IMR-90 (cell line): ENCODE data around the gene PRTG. TPM values are rescaled to one million over a fixed set of nuclear protein-coding genes. Genes with fewer than 3 reads are reported as not detected.
A peak's percentile ranks its signal among the peaks of the same experiment; 100 is the strongest.

ENCODE experiments used
- ATAC-seq: fragments of 200-7000 bp; cut with Tn5 transposase; 2 replicates; pipeline ENCODE4 v1.9.1; 2020; ENCODE audit warnings: low read depth, mild to moderate bottlenecking, moderate library complexity
- BruUV-seq: library from RNA; stranded (reverse); fragments of 400-500 nt; replicated peaks from 2 replicates; lab custom pipeline; 2021; lab: Mats Ljungman, UMichigan
- CTCF ChIA-PET: fragments of 300-600 bp; formaldehyde crosslinking; extraction: SDS; loops from one replicate; lab custom pipeline; 2021; ENCODE audit warnings: antibody characterized with exemption; lab: Yijun Ruan, JAX
- POLR2A ChIA-PET: fragments of 300-600 bp; sonication (Branson Sonifier 250); formaldehyde crosslinking; loops from one replicate; lab custom pipeline; 2022; ENCODE audit warnings: antibody characterized with exemption; ENCODE audit not compliant: unreplicated experiment; lab: Charles Lee
- DNase-seq: peaks from one replicate; pipeline ENCODE4 v3.0.0; 2013
- H2AFZ ChIP-seq: replicated peaks from 2 replicates; pipeline ENCODE3; 2013; ENCODE audit warnings: low read length, mild to moderate bottlenecking; ENCODE audit not compliant: poor library complexity
- H2AK5ac ChIP-seq: 2 replicates; pipeline ENCODE4 v1.6.1; 2013; ENCODE audit warnings: low read depth, low read length, inconsistent platforms
- H2AK9ac ChIP-seq: replicated peaks from 2 replicates; pipeline ENCODE3; 2013; ENCODE audit warnings: mild to moderate bottlenecking, low read depth, low read length, moderate library complexity; ENCODE audit not compliant: poor library complexity
- H2BK120ac ChIP-seq: 2 replicates; pipeline ENCODE4 v1.6.1; 2013; ENCODE audit warnings: low read depth, low read length, inconsistent platforms
- H2BK15ac ChIP-seq: 3 replicates; pipeline ENCODE4 v1.6.1; 2013; ENCODE audit warnings: low read depth, low read length, inconsistent platforms
- H2BK20ac ChIP-seq: 2 replicates; pipeline ENCODE4 v1.6.1; 2013; ENCODE audit warnings: low read depth, mild to moderate bottlenecking, inconsistent platforms, low read length, moderate library complexity
- H2BK5ac ChIP-seq: 2 replicates; pipeline ENCODE4 v1.6.1; 2013; ENCODE audit warnings: mild to moderate bottlenecking, low read depth, low read length, inconsistent platforms; ENCODE audit not compliant: poor library complexity, severe bottlenecking
- H3K14ac ChIP-seq: replicated peaks from 2 replicates; pipeline ENCODE4 v1.6.1; 2013; ENCODE audit warnings: low read depth, low read length, inconsistent platforms
- H3K18ac ChIP-seq: 2 replicates; pipeline ENCODE4 v1.6.1; 2013; ENCODE audit warnings: low read depth, low read length, control low read depth
- H3K23ac ChIP-seq: 2 replicates; pipeline ENCODE4 v1.6.1; 2013; ENCODE audit warnings: low read depth, low read length, inconsistent platforms
- H3K27ac ChIP-seq: 2 replicates; pipeline ENCODE4 v1.5.1; 2013; ENCODE audit warnings: mild to moderate bottlenecking, control low read depth, low read length; ENCODE audit not compliant: insufficient read depth
- H3K27me3 ChIP-seq: 2 replicates; pipeline ENCODE4 v1.6.1; 2013; ENCODE audit warnings: low read length; ENCODE audit not compliant: control insufficient read depth, insufficient read depth
- H3K36me3 ChIP-seq: 2 replicates; pipeline ENCODE4 v1.6.1; 2013; ENCODE audit warnings: low read length, mixed read lengths; ENCODE audit not compliant: control insufficient read depth, insufficient read depth
- H3K4ac ChIP-seq: 2 replicates; pipeline ENCODE4 v1.6.1; 2013; ENCODE audit warnings: low read depth, low read length, inconsistent platforms
- H3K4me1 ChIP-seq: 2 replicates; pipeline ENCODE4 v1.6.1; 2013; ENCODE audit warnings: low read length, mixed read lengths; ENCODE audit not compliant: control insufficient read depth, insufficient read depth
- H3K4me2 ChIP-seq: 2 replicates; pipeline ENCODE4 v1.6.1; 2013; ENCODE audit warnings: low read depth, mild to moderate bottlenecking, control low read depth, low read length, moderate library complexity
- H3K4me3 ChIP-seq: 2 replicates; pipeline ENCODE4 v1.5.1; 2013; ENCODE audit warnings: low read depth, mild to moderate bottlenecking, control low read depth, low read length, moderate library complexity; ENCODE audit not compliant: insufficient read depth
- H3K56ac ChIP-seq: 2 replicates; pipeline ENCODE4 v1.6.1; 2013; ENCODE audit warnings: low read length, inconsistent platforms; ENCODE audit not compliant: insufficient read depth; ENCODE audit errors: extremely low read depth
- H3K79me1 ChIP-seq, 2 experiments: 2 replicates each; pipeline ENCODE4 v1.6.1; 2013; ENCODE audit warnings: low read length in 2 of 2, inconsistent platforms in 1 of 2, low read depth in 1 of 2
- H3K9ac ChIP-seq: 2 replicates; pipeline ENCODE4 v1.6.1; 2013; ENCODE audit warnings: low read depth, low read length, control low read depth
- H3K9me1 ChIP-seq: 2 replicates; pipeline ENCODE4 v1.6.1; 2013; ENCODE audit warnings: low read length, inconsistent platforms; ENCODE audit not compliant: insufficient read depth
- H3K9me3 ChIP-seq: 2 replicates; pipeline ENCODE4 v1.6.1; 2013; ENCODE audit warnings: low read length; ENCODE audit not compliant: control insufficient read depth, insufficient read depth
- H4K20me1 ChIP-seq: 2 replicates; pipeline ENCODE4 v1.6.1; 2013; ENCODE audit warnings: low read length, inconsistent platforms; ENCODE audit not compliant: insufficient read depth
- H4K5ac ChIP-seq: 2 replicates; pipeline ENCODE4 v1.6.1; 2013; ENCODE audit warnings: mild to moderate bottlenecking, low read depth, low read length, control low read depth
- H4K8ac ChIP-seq, 2 experiments: 2 replicates each; pipeline ENCODE4 v1.6.1; 2013; ENCODE audit warnings: low read depth in 2 of 2, low read length in 2 of 2, control low read depth in 1 of 2, inconsistent platforms in 1 of 2
- H4K91ac ChIP-seq: 2 replicates; pipeline ENCODE4 v1.6.1; 2013; ENCODE audit warnings: low read depth, low read length, inconsistent platforms; ENCODE audit not compliant: insufficient read depth
- BHLHE40 ChIP-seq: fragments of 150-350 bp; IDR thresholded peaks from 2 replicates; pipeline ENCODE4 v1.6.1; 2016; ENCODE audit warnings: mild to moderate bottlenecking, low read depth, low read length
- CEBPB ChIP-seq: IDR thresholded peaks from 2 replicates; pipeline ENCODE4 v1.6.1; 2012; ENCODE audit warnings: low read depth, low read length, improper control_type of control experiment
- MAZ ChIP-seq: IDR thresholded peaks from 2 replicates; pipeline ENCODE4 v1.6.1; 2012; ENCODE audit warnings: low read depth, mild to moderate bottlenecking, low read length, improper control_type of control experiment, moderate library complexity, borderline replicate concordance
- SMC3 ChIP-seq: fragments of 150-350 bp; IDR thresholded peaks from 2 replicates; pipeline ENCODE4 v1.6.1; 2016; ENCODE audit warnings: low read depth, mild to moderate bottlenecking, antibody characterized with exemption, low read length, moderate library complexity
- WGBS, 2 experiments: methylation state at CpG; one replicate each; pipeline versions ENCODE4 v1.1.5 to v1.1.7; 2013; ENCODE audit warnings: missing lambda C conversion rate in 2 of 2; ENCODE audit not compliant: insufficient read length in 1 of 2; ENCODE audit errors: extremely low coverage in 2 of 2; 5-methylcytosine and 5-hydroxymethylcytosine counted together
- dilution Hi-C: fragments of 300-500 bp; cut with HindIII; formaldehyde crosslinking; loops from one replicate; pipeline ENCODE4 v1.14.3; 2018; ENCODE audit warnings: low sequenced_read_pairs; ENCODE audit not compliant: unreplicated experiment
- in situ Hi-C: fragments of 300-500 bp; cut with MboI; formaldehyde crosslinking; loops from 3 replicates; pipeline ENCODE4 v1.14.3; 2019; ENCODE audit warnings: low sequenced_read_pairs, inconsistent platforms, mixed read lengths
- intact Hi-C: fragments of 100-400 bp; cut with micrococcal nuclease; formaldehyde crosslinking; loops from 2 replicates; pipeline ENCODE4 v1.10.0; 2022
- polyA plus RNA-seq, 3 experiments: library from polyadenylated mRNA; depleted of rRNA; stranded (reverse); fragments of >200 nt; gene quantifications; 2 replicates each; pipeline ENCODE4 v1.2.3, GENCODE V29; 2012; ENCODE audit warnings: low replicate concordance in 1 of 3
- total RNA-seq: library from RNA; depleted of rRNA; stranded (reverse); fragments of >200 nt; gene quantifications from 2 replicates; pipeline ENCODE4 v1.2.3, GENCODE V29; 2012

Gene PRTG
- total and polyA plus RNA-seq, 2 of the 4 experiments (the other 2 are of a cell fraction): 0.99 to 1.4 TPM

- intact Hi-C loops (no loop called here), dilution Hi-C loops (no loop called here)
- WGBS, 2 experiments: 5% methylated on average over 13 of the region's 19 CpGs; no CpG with 5 or more reads in 1 of the 2 experiments
Observed at GRCh38 chr15:55588815-55589115, 154.2 kb downstream of the PRTG start.

More at GRCh38 chr15:55588815-55589115, 154.2 kb downstream of the PRTG start:
- ATAC-seq: no peak
- peaks cover 3% of the 10 kb centered on the region; the same call in 1 of the 2 replicates for H3K4me1 ChIP-seq
- peak overlapping the region; percentile 61 for H4K5ac ChIP-seq
- BruUV-seq: no TSS peak
- no peak overlapping the region for H2BK15ac ChIP-seq
- H3K27me3 ChIP-seq: no peaks in the 10 kb centered on the region
- H3K9ac ChIP-seq: peak overlapping the region; percentile 68
- H3K36me3 ChIP-seq: no peaks in the 10 kb centered on the region
- H3K9me3 ChIP-seq: no peaks in the 10 kb centered on the region
- H3K79me1 ChIP-seq: peaks cover 5 to 25% of the 10 kb centered on the region in 2 experiments; a peak in 3 of 4 replicates
- ChIA-PET POLR2A (no interaction called here), CTCF (no interaction called here)
- H4K91ac ChIP-seq: peak overlapping the region; percentile 53
- H2BK20ac ChIP-seq: 0 out of 2 replicates have a peak overlapping the region, but pooled peaks have one; percentile 14
- no peak overlapping the region for H2AK5ac ChIP-seq
- H2BK120ac ChIP-seq: peak overlapping the region; percentile 68
- H3K18ac ChIP-seq: peak overlapping the region; percentile 75; the same call in 1 of the 2 replicates
- no peaks in the 10 kb centered on the region for H3K9me1 ChIP-seq
- in situ Hi-C loops: no loop called here
- H4K8ac ChIP-seq: peak overlapping the region; percentile 46 to 73
- no peak for DNase-seq
- H3K4me3 ChIP-seq: peak overlapping the region; percentile 75
- peak overlapping the region; percentile 8 for H2BK5ac ChIP-seq
- peak overlapping the region; percentile 83 for H3K14ac ChIP-seq
- peak overlapping the region; percentile 70 for H3K27ac ChIP-seq
- peak overlapping the region; percentile 82 for H2AK9ac ChIP-seq
- peak overlapping the region; percentile 33; the same call in 1 of the 2 replicates for H3K56ac ChIP-seq
- peak overlapping the region; percentile 63 for H3K23ac ChIP-seq
- H3K4ac ChIP-seq: peak overlapping the region; percentile 61
- H3K4me2 ChIP-seq: peak overlapping the region; percentile 96
- TF ChIP-seq SMC3 (no peak), BHLHE40 (no peak), CEBPB (no peak), MAZ (no peak)
- H2AFZ ChIP-seq: peak overlapping the region; percentile 90
- 0 out of 2 replicates have a peak, but pooled peaks cover 7% of the 10 kb centered on the region for H4K20me1 ChIP-seq
